Heart right ventricle (tissue), 16 donors: Measurements from ENCODE around the gene CDH15. TPM values are rescaled to one million over a fixed set of nuclear protein-coding genes. Genes with fewer than 3 reads are reported as not detected.

ENCODE experiments used
- ATAC-seq, 8 donors: fragments of 200-7000 bp; cut with Tn5 transposase; one replicate each; pipeline ENCODE4 v1.9.1; 2020; ENCODE audit warnings: mild to moderate bottlenecking in 8 of 8, moderate library complexity in 8 of 8, moderate number of reproducible peaks in 1 of 8
- DNase-seq, 2 donors: peaks; one replicate each; pipeline ENCODE4 v3.0.0-alpha.2; 2020
- H3K27ac ChIP-seq, 10 donors: fragments of 200-600 bp; sonication (generic) in 2 of 10; one replicate each; pipeline versions ENCODE4 v1.5.0 to v1.8.0; 2020 to 2022; ENCODE audit warnings: mild to moderate bottlenecking in 3 of 10
- H3K27me3 ChIP-seq, 7 donors: fragments of 200-600 bp; one replicate each; pipeline ENCODE4 v1.8.0; 2021 to 2022; ENCODE audit warnings: mild to moderate bottlenecking in 2 of 7
- H3K36me3 ChIP-seq, 9 donors: fragments of 200-600 bp; sonication (generic) in 1 of 9; one replicate each; pipeline versions ENCODE4 v1.5.0 to v1.8.0; 2020 to 2022; ENCODE audit warnings: mild to moderate bottlenecking in 2 of 9
- H3K4me1 ChIP-seq, 9 donors: fragments of 200-600 bp; sonication (generic) in 1 of 9; one replicate each; pipeline versions ENCODE4 v1.5.0 to v1.8.0; 2020 to 2022; ENCODE audit warnings: mild to moderate bottlenecking in 4 of 9
- H3K4me3 ChIP-seq, 10 donors: fragments of 200-600 bp; sonication (generic) in 2 of 10; one replicate each; pipeline versions ENCODE4 v1.5.0 to v1.8.0; 2020 to 2022; ENCODE audit warnings: mild to moderate bottlenecking in 7 of 10, moderate library complexity in 2 of 10
- H3K9me3 ChIP-seq, 11 donors: fragments of 200-600 bp in 10 of 11; sonication (generic) in 2 of 11; one replicate each; pipeline versions ENCODE4 v1.5.0 to v1.8.0; 2013 to 2022; ENCODE audit warnings: mild to moderate bottlenecking in 2 of 11, control low read depth in 1 of 11, moderate library complexity in 1 of 11
- CTCF ChIP-seq, 9 donors: fragments of 200-600 bp; sonication (generic) in 2 of 9; IDR thresholded peaks; one replicate each; pipeline versions ENCODE4 v1.5.0 to v1.8.0; 2021 to 2022; ENCODE audit warnings: antibody characterized with exemption in 9 of 9, mild to moderate bottlenecking in 5 of 9, moderate library complexity in 1 of 9
- whole genome bisulfite sequencing, 2 donors: extraction: QIAGEN DNeasy Blood & Tissue Kit; methylation state at CpG; one replicate each; pipeline ENCODE4 v1.1.7; 2013; ENCODE audit warnings: inconsistent platforms in 1 of 2; 5-methylcytosine and 5-hydroxymethylcytosine counted together
- intact Hi-C, 10 donors: fragments of 100-400 bp; cut with DNase I; formaldehyde crosslinking; loops; one replicate each; pipeline versions ENCODE4 v1.11.1 to v1.14.2; 2022
- polyA plus RNA-seq, 2 donors: library from polyadenylated mRNA; stranded (reverse); fragments of 200-250 nt; gene quantifications; one replicate each; pipeline ENCODE4 v1.2.3, GENCODE V29; 2013
- total RNA-seq, 10 donors: library from RNA; stranded (reverse); fragmentation: NEBNext Ultra II Directional in 3 of 10; extraction: Animal tissue kit (Norgen Biotek cat#: 25700) in 3 of 10; gene quantifications; one replicate each; pipeline versions ENCODE4 v1.2.1 to v1.2.4, GENCODE V29; 2021 to 2023
- donor health status: Arrhythmogenic right ventricular cardiomyopathy.
- donor health status: ischemic (EF 13 %, LVEDD 7.1; RV severe dilation, severe dysfunction).
- donor health status: healthy with polysubstance abuse.
- donor health status: DM: no; HTN: yes; CAD: no.
- donor health status: DM: no; HTN: no; CAD: no.
- donor health status: ischemic (EF 25% LVEDD 6.9; RV normal size, moderate dysfunction).
- donor health status: ischemic (EF 25% LVEDD 5.7; RV mildly dilated, moderate dysfunction).
- donor health status: healthy.
- donor health status: DM: yes; HTN: yes; CAD: no.
- donor health status: Ischemic cardiomyopathy.
- donor health status: ischemic (EF 35%, LVEDD 5.7; RV mildly dilated, moderate dysfunction).
- donor health status: nonischemic (EF 11% LVEDD 7.7; RV severe dilation, severe dysfunction).
- donor health status: DM: yes; HTN: yes; CAD: no.
- donor health status: PGD.
- donor health status: ischemic (EF 29% LVEDD 5.4; RV normal size, mild dysfunction).
- donor health status: nonischemic (EF 23%, LVEDD 6.1; RV moderate dilation, normal function).

Gene CDH15
- total and polyA plus RNA-seq, 12 donors = 0.08 to 0.45 (median 0.16) TPM; not detected in 9

GRCh38 chr16:89199241-89200123, 27.9 kb downstream of the CDH15 start:
- no peak for ATAC-seq
- no peak for TF ChIP-seq CTCF (IDR thresholded peaks at IDR 0.05)
- Histone ChIP-seq H3K36me3 (no peaks in the 10 kb centered on the region), H3K4me1 (peaks cover 0 to 14% (median 5%) of the 10 kb centered on the region in 9 donors), H3K27me3 (peaks cover 36 to 67% (median 66%) of the 10 kb centered on the region in 7 donors), H3K9me3 (peaks cover 0 to 4% (median 0%) of the 10 kb centered on the region in 11 donors), H3K4me3 (no peak overlapping the region), H3K27ac (no peak overlapping the region)
- no peak for DNase-seq
- intact Hi-C loops = no loop called here
- 79 to 83% methylated on average over 22 of the region's 22 CpGs for WGBS, 2 donors

- Histone ChIP-seq H3K4me1 (peaks cover 0 to 14% (median 5%) of the 10 kb centered on the region in 9 donors), H3K4me3 (peak within 1 kb of the TSS in 6 of 10 donors; percentile 13 to 32 (median 27)), H3K36me3 (no peaks in the 10 kb centered on the region), H3K27ac (no peak within 1 kb of the TSS), H3K9me3 (peaks cover 0 to 4% (median 0%) of the 10 kb centered on the region in 11 donors), H3K27me3 (peaks cover 36 to 75% (median 73%) of the 10 kb centered on the region in 7 donors)
- no peak for ATAC-seq
- WGBS, 2 donors = 19 to 25% methylated on average over 28 of the region's 28 CpGs
- DNase-seq = no peak
- TF ChIP-seq CTCF (IDR thresholded peaks at IDR 0.05) = no peak
- intact Hi-C loops = no loop called here
These were observed 28.7 kb downstream of the CDH15 start, which contains the start of gene SLC22A31 for GRCh38 chr16:89200124-89200849. TSS of gene SLC22A31 (minus strand) at chr16:89200537. CDS start at chr16:89200501, 36 bp downstream.

GRCh38 chr16:89200850-89201411, 29.4 kb downstream of the CDH15 start:
- Histone ChIP-seq H3K9me3 (peaks cover 0 to 4% (median 0%) of the 10 kb centered on the region in 11 donors), H3K36me3 (no peaks in the 10 kb centered on the region), H3K4me3 (peak overlapping the region in 5 of 10 donors; percentile 13 to 32 (median 30)), H3K4me1 (peaks cover 0 to 14% (median 5%) of the 10 kb centered on the region in 9 donors), H3K27me3 (peaks cover 36 to 82% (median 73%) of the 10 kb centered on the region in 7 donors), H3K27ac (no peak overlapping the region)
- 2% methylated on average over 35 to 58 of the region's 58 CpGs for WGBS, 2 donors
- intact Hi-C loops = no loop called here
- no peak for TF ChIP-seq CTCF (IDR thresholded peaks at IDR 0.05)
- DNase-seq (no peak), ATAC-seq (no peak)
